Fibroblast of skin of left biceps (primary cell): ENCODE results near the gene SLC16A3.
"Not testable (repeated sequence)": the region's sequence is repeated elsewhere in the genome, so short reads cannot be mapped to it uniquely, and the experiment has no call there.

Source experiments
- DNase-seq, 2 experiments: peaks; one replicate each; pipeline ENCODE4 v3.0.0-alpha.2; 2013; ENCODE audit warnings: low read depth in 2 of 2

Gene SLC16A3

DNA sequence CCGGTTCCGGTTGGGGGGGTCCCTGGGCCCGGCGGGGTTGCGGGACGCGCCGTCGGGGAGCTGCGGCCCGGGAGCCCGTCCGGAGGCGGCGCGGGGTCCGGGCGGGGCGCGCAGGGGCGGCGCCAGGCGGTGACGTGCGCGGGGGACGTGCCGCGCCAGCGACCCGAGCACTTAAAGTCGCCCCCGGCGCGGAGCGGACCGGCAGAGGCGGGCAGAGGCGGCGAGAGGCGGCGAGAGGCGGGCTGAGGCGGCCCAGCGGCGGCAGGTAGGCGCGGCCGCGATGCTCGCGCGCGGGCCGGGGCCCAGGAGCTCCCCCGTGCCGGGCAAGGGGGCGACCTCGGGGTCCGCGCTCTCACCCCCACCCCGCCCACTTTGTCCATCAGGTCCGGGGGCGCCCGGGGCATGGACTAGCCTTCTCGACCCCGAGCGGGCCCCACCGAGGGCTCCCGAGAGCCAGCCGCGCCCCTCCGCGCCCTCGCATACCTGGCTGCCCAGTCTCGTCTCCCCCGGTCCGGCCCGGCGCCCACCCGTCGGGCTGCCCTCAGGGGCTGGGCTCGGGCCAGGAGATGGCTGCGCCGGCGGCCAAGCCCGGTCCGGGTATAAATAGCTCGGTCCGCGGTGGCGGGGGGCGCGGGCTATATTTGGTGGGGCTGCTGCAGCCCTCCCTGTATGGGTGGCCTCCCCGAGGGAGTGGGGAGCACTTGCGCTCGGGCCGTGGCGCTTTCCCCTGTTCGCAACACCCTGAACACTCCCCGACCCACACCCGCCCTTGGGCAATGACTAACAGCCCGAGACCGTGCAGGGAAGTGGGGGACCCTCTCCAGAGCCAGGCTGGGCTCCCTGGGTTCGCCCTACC lies at the start of gene SLC16A3:
SLC16A3 (plus strand) TSS at position 201 of the 856 bp plus-strand sequence. CDS start 6,967 bp downstream, outside the sequence.
- DNase-seq: no peak

DNA sequence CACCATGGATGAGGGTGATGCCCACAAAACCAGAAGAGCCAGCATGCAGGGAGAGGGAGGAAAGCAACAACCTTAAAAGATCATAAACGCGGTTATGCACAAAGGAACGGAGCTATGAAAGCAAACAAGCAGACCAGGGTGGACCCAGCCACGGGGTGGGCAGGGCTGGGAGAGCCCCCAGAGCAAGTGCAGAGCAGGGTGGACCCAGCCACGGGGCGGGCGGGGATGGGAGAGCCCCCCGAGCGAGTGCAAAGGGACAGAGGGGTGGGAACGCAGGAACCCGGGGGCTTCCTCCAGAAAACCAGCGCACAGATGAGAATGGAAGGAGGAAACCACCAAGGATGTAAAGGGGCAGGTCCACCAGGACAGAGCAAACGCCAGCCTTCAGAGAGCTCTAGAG lies 49.4 kb upstream of the SLC16A3 start:
- DNase-seq: no peak

DNA sequence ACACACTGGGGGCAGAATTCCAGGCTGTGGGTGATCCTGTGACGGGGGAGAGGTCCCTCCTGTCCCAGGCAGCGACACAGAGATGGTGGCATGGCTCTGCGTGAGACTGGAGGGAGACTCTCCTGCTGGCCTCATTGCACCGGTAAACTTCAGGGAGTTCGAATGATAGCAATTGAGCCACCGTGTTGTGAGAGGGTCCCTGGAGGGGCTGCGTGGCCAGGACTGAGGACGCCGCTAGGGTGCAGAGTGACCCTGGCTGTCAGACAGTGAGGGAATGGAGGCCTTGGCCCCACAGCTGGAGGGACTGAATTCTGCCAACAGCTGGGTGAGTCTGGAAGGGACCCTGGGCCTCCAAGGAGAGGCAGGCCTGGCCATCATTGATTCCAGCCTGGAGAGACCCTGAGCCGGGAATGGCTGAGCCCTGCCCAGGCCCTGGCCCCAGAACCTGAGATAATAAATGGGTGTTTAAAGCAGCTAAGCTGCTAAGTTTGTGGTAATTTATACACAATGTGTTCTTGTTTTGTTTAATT lies 48.8 kb upstream of the SLC16A3 start:
- no peak for DNase-seq

DNA sequence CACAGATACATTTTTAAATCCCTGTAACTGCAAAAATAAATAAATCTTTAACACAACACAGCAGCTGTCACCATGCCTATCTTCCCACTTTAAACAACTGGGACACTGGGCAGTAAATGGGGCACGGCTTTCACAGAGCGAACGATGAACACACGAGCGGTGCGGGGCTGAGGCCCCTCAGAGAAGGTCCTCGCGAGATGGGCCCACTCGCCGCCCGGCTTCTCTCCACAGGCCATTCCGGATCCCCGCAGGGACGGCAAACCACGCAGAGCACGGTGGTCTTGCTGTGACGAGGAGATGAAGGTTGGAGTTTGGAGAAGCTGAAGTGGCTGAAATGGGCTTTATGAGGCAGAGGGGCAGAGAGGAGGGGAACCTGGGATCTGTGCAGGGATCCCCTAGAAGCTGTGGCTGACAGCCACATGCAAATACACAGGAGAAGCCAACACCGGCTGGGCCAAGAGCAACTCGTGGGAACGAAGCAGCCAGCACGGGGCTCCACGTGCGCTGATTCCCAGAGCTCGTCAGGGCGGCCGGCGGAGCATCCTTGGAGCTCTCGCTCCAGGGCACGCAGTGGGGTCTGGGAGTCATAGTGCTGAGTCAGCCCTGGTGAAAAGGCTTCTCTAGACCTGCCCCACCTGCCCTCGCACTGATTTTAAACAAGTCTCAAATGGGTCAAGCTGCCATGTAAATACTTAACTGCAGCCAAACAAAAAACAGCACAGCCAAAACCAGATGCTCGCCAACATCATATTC lies 47.9 kb upstream of the SLC16A3 start:
- no peak for DNase-seq

DNA sequence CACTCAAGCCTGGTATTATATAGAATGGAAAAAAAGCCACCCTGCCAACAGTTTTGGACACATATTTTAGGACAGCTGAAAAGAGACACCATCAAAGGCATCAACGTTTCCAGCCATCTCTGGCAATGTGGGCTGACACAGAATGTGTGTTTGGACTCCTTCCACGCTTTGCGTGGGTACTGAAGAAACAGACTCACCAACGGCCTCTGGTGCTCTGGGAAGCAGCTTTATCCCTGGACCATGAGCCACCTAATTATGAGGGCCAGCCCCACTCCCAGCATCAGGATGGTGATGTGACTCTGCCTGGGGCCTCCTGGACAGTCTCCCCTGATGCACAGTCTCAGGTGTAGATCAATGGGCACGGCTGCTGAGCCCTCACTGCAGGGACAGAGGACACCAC lies 44.1 kb upstream of the SLC16A3 start:
- no peak for DNase-seq

DNA sequence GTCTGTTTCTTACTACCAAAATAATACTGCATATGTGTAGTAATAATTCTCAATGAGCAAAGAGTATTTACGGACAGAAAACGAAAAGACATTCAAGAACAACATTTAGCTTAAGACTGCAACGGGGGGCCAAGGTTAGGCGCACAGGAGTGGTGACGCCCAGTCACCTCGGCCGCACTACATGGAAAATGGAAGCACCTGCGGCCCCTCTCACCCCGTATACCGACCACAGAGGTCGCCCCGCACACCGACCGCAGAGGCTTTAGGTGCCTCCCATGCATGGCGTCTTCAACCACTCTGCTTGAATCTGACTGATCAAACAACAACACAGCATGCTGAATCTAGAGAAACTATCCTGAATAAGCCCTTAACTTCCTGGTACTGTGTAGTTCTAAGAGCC lies 42.6 kb upstream of the SLC16A3 start:
- no peak for DNase-seq

DNA sequence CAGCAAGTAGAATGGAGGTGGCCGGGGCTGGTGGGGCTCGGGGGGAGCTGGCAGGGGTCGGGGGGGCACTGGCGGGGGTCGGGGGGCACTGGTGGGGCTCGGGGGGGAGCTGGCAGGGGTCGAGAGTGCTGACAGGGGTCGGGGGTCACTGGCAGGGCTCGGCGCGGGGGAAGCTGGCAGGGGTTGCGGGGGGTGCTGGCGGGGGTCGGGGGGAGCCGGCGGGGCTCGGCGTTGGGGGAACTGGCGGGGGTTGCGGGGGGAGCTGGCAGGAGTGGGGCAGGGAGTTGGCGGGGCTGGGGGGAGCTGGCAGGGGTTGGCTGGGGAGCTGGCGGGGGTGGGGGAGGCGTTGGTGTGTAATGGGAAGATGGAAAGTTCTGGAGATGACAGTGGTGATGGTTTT lies 41.3 kb upstream of the SLC16A3 start:
- no peak for DNase-seq

DNA sequence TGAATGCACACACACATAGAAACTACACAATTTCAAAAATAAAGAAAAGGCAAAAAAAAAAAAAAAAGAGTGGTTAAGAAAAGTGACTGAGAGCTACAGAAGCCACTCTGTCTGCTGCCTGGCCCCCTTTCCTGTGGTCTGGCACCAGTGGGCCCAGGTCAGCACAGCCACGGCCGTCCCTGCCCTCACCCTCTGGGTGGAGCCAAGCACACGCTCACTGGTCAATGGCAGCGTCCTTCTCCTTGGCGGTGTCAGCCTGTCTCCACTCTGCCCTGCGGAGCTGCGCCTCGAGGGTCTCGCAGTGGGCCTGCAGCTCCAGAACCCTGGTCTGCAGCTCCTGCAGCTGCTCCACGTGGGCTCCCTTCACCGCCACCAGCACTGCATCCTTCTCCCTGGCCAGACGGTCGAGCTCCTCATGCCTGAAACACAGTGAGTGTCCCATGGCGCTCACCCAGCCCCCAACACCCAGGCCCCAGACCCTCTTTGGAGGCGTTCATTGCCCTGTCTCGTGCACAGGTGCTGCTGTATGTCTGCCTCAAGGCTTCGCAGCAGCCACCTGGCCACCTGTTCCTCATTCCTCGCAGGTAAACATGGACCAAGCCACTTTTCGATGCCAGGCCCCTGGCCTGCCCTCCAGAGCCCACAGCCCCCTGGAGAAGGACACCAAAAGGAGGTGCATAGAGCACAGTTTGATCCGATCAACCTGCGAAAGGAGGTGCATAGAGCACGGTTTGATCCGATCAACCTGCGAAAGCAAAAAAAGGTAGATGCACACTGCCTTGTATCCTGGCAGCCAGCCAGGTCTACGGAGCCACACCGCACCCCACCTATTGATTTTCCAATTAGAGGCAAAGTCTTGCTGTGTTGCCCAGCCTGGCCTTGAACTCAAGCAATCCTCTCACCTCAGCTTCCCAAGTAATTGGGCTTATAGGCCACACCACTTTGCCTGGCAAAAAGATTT lies 40.6 kb upstream of the SLC16A3 start:
- DNase-seq: no peak

DNA sequence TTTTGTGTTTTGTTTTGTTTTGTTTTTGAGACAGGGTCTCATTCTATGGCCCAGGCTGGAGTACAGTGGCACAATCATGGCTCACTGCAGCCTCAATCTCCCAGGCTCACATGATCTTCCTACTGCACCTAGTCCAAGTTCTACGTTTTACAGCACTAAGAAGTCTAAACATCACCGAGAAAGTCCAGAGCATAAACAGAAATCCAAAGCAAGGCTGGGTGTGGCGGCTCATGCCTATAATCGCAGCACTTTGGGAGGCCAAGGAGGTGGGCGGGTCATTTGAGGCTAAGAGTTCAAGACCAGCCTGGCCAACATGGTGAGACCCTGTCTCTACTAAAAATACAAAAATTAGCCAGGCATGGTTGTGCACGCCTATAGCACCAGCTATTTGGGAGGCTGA lies 35.8 kb upstream of the SLC16A3 start:
- DNase-seq: not testable (repeated sequence)

DNA sequence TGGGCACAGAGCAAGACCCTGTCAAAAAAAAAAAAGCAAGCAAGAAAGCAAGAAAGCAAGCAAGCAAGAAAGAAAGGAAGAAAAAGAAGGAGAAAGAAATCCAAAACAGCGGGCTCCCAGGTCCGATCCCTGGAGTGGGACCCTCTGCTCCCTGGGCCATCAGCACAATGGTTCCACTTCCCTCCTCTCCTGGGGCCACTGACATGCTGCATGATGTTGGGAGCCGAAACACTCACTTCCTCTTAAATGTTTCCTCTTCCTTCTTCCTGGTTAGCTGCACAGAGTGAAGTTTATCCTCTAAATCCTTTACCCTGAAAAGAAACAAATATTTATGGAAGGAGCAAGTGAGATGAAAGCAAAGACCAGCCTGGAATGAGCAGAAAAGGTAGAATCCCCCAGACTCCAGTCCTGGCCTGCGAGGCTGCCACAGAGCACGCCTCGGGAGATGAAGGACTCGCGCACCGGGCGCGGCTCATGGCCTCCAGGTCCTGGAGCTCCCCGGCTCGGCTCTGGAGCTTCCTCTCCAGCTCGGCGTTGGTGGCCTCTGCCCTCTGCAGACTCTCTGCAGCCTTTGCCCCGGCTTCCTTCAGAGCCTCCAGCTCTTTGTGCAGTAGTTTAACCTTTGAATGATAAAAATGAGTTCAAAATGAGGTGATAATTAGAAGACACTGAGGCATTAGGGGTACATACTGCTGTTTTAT lies 35.2 kb upstream of the SLC16A3 start:
- no peak for DNase-seq

DNA sequence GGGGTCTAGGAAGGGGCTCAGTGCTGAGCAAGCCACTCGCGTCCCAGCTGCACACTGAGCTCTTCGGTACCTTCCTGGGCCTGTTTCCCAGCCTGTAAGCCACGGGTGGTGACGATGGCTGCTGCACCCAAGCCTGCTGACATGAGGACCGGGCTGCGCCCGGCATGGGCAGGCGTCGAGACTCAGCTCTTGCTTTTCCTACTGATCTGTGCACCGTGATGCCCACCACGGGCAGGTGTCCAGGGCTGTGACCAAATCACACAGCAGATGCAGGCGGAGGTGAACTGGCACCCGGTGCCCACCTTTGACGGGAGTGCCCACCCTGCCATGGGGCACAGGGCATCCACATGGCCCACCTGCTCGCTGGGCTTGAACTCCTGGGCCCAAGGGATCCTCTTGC lies 34.1 kb upstream of the SLC16A3 start:
- no peak for DNase-seq

DNA sequence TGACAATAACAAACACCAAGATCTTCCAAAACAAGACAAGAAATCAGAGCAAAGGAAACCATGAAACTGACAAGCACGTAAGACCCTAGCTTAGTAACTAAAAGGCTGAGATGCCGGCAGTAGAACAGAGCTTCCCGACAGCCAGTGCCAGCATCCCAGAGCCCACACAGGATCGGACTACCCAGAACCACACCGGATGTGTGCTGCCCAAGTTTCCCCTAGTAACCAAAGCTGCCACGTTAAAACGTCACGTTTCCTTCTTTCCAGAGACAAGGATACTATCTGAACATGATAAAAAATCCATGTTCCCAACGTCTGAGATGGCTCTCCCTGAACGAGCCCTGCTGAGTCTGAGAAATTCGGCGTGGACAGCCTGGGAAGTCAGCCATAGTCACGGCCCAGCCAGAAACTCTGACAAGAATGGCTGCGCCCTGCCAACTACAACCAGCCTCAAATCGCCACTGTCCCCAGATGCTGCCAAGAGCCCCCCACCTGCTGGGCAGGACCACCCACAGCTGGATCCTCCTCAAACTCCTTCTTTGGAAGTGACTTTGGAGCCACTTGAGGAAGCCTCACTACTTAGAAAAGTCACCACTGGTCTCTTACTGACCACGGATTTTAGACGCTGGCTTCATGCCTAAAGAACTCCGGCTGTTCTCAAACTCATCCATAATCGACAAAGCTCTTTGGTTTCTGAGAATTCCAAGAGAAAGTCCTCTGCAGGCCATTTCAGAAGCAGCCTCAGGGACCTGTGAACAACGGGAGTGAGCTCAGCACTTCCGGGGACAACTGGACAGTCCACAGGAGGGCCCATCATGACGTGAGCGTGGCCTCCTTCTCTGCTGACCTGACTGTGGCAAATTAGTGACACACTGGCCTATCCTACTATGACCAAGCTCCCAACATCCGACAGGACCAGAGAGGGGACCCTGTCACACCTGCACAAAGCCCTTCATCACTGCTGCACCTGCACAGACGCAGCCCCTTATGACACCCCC lies 32.9 kb upstream of the SLC16A3 start:
- no peak for DNase-seq

DNA sequence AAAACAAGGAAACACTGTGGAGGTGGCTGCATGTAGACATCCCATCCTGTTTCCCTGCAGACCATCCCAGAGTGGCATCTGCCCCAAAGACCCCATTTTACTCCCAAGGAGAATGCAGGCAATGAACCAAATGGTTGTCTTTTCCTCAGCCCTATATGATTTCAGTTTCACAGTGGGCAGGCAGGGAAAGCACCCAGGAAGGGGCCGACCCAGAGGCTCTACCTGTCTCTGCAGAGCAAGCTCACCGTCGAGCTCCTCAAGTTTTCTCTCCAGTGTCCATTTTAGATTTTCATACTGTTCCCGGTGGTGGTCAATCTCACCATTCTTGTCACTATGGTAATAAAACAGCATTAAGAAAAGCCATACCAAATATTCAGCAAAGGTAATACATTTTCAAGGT lies 30.8 kb upstream of the SLC16A3 start:
- no peak for DNase-seq

DNA sequence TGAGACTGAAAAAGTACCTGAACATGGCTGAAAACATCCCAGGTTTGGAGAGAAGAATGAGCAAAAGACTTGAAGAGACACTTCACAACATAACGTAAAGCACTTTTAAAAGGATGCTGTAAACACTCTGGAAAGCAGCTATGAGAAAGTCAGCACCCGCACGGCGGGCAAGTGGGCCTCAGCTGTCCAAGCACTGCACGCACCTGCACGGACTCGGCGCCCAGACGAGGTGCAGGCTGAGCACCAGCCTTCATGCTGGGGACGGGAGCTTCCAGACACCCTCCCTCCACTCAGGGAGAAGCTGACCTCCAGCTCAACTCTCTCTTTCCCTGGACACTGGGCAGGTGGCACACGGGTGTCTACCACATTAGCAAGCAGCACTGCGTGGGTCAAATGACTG lies 29.3 kb upstream of the SLC16A3 start:
- DNase-seq: no peak

DNA sequence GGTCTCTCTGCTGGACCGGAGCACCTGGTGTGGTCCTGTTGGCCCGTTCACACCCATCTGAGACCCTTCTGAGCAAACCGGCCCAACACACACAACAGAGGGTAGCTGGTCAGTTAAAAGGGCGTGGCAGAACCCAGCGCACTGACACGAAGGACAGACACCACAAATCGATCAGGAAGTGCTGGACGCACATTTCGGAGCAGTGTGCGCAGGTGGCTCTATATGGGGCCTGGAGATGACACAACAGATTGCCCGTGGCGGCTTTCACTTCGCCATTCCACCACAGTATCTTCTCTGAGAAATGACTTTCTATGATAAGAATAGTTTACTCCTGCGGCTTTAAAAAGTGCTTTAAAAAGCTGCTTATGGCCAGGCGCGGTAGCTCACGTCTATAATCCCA lies 28.7 kb upstream of the SLC16A3 start:
- no peak for DNase-seq

DNA sequence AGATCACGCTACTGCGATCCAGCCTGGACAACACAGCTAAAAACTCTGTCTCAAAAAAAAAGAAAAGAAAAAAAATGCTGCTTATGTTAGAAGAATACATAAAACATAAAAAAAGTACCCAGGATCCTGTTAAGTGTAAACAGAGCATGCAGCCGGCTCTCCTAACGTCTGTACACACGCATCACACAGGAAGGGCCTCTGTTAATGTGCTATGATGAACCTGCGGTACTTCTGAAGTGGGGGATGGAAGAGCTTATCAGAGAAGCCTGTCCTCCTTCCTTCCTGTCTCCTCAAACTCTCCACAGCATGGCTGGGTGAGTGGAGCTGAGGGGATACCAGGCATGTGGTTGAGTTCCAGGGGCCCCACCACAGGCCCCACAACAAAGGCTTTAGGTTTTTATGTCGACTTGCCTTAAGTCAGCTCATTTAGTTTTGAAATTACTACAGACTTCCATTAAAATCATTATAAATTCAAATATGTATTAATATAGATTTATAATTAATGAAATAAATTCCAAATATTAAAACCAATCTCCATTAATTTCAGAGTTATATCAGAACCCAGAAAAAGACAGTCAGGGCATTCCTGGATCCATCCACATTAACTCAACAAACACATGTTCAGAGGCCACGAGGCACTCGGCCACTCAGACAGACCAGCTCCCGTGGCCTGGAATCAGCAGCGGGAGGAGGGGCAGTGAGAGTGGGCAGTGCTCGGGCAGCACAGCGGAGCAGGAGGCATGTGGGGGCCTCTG lies 27.9 kb upstream of the SLC16A3 start:
- no peak for DNase-seq

DNA sequence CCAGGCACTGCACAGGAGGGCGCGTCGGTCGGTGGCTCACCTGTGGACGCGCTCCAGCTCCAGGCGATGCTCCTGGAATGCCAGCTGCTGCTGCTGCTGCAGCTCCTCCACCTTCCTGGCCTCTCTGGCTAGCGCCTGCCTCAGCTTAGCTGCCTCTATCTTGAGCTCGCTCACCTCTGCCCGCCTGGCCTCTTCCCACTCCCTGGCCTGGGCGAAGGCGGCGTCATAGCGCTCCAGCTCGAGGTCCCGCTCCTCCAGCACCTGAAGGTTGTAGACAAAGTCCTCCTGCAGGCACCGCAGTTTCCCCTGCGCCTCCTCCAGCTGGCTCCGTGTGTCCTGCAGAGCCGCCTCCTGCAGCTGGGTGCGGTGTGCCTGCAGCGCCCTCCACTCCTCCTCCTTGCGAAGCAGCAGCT lies 27.3 kb upstream of the SLC16A3 start:
- DNase-seq: no peak

DNA sequence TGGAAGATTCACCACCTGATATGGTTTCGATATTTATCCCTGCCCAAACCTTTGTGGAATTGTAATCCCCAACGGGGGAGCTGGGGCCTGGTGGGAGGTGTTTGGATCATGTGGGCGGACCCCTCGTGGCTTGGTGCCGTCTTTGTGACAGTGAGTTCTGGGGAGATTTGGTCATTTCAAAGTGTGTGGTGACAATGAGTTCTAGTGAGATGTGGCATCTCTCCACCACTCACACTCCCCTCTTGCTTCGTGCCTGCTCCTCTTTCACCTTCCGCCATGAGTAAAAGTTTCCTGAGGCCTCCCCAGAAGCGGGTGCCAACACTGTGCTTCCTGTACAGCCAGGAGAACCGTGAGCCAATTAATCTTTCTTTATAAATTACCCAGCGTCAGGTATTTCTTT lies 25.9 kb upstream of the SLC16A3 start:
- no peak for DNase-seq

DNA sequence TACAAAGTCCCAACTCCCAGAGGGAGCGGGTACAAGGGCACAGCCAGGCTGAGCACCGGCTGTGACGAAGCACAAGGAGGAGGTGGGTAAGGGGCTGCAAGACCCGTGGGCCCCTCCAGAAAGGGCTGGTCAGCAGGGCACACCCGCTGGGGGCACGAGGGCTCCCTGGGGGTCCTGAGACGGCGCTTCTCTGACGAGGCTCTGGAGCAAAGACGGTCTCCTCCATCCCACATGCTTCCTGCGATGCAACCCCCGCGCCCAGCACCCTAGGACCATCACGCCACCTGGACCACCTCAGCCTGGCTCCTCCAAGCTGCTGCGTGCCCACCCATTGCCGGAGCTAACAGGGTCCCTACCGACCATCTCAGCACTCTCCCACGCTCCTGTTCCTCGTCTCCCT lies 24.9 kb upstream of the SLC16A3 start:
- no peak for DNase-seq
